ENCODE data around the gene VAV3. TPM values are rescaled to one million over a fixed set of nuclear protein-coding genes. Genes with fewer than 3 reads are reported as not detected.
A peak's percentile ranks its signal among the peaks of the same experiment; 100 is the strongest.
"Not testable (repeated sequence)": the region's sequence is repeated elsewhere in the genome, so short reads cannot be mapped to it uniquely, and the experiment has no call there.

VAV3 gene
- total RNA-seq, 2 experiments from 2014 or later, result 2.3 to 8.3 TPM

GRCh38 chr1:107851418-107851817 lies 113.6 kb downstream of the VAV3 start:
- no TSS peak for BruUV-seq (replicated peaks)
- POLR2A ChIA-PET, result interaction anchor here (0.7 to 1.3 kb wide), 10 partner anchors 8 to 1174 kb away, joined by 3 to 6 read pairs (median 4); no protein-coding TSS in a partner anchor
- Histone ChIP-seq H3K79me2 (ENCODE audit: insufficient read depth, low read depth, low read length) (no peaks in the 10 kb centered on the region), H3K36me3 (ENCODE audit: insufficient read depth, low read length) (no peaks in the 10 kb centered on the region), H3K9me2 (ENCODE audit: insufficient read depth, low read length) (no peaks in the 10 kb centered on the region), H3K4me3 (ENCODE audit: low read depth, low read length, poor library complexity, severe bottlenecking) (no peak overlapping the region), H2AFZ (ENCODE audit: low read length) (no peak overlapping the region), H3K4me1 (ENCODE audit: insufficient read depth, low read length, poor library complexity, severe bottlenecking) (peaks cover 6% of the 10 kb centered on the region), H4K20me1 (ENCODE audit: insufficient read depth, low read length) (no peaks in the 10 kb centered on the region), H3K27ac (ENCODE audit: low read depth, low read length, poor library complexity, severe bottlenecking) (no peak overlapping the region), H3K9me3 (ENCODE audit: low read length) (no peaks in the 10 kb centered on the region), H3K4me2 (ENCODE audit: low read length) (no peak overlapping the region)
- no peak for DNase-seq (ENCODE audit: low spot score)
- CTCF ChIA-PET (ENCODE audit: unreplicated experiment), result no interaction called here
- TF ChIP-seq CTCF (conservative IDR thresholded peaks at IDR 0.05; ENCODE audit: low read length) (no peak), EZH2phosphoT487 (IDR thresholded peaks at IDR 0.05; ENCODE audit: borderline replicate concordance, low read depth, low read length) (no peak)
- intact Hi-C loops (cut with micrococcal nuclease; ENCODE audit: unreplicated experiment), result loop anchor here (2.0 kb wide), 1 partner anchor 17 kb away; no protein-coding TSS in a partner anchor

GRCh38 chr1:107844541-107845194 lies 120.3 kb downstream of the VAV3 start:
- Histone ChIP-seq H3K4me2 (ENCODE audit: low read length) (peak overlapping the region; percentile 62), H2AFZ (ENCODE audit: low read length) (peak overlapping the region; percentile 93), H3K27ac (ENCODE audit: low read depth, low read length, poor library complexity, severe bottlenecking) (peak overlapping the region; percentile 16), H3K4me1 (ENCODE audit: insufficient read depth, low read length, poor library complexity, severe bottlenecking) (peaks cover 49% of the 10 kb centered on the region), H3K4me3 (ENCODE audit: low read depth, low read length, poor library complexity, severe bottlenecking) (peak overlapping the region; percentile 43)
- not testable (repeated sequence) for H3K79me2 ChIP-seq (ENCODE audit: insufficient read depth, low read depth, low read length); BruUV-seq (replicated peaks); H3K36me3 ChIP-seq (ENCODE audit: insufficient read depth, low read length); H4K20me1 ChIP-seq (ENCODE audit: insufficient read depth, low read length); H3K9me3 ChIP-seq (ENCODE audit: low read length); H3K9me2 ChIP-seq (ENCODE audit: insufficient read depth, low read length)
- POLR2A ChIA-PET, result interaction anchor here (0.6 to 5.1 kb wide), 11 partner anchors 12 to 279 kb away, joined by 3 to 44 read pairs (median 3); no protein-coding TSS in a partner anchor
- DNase-seq (ENCODE audit: low spot score), result peak; percentile 64
- intact Hi-C loops (cut with micrococcal nuclease; ENCODE audit: unreplicated experiment), result loop anchor here (5.0 kb wide), 4 partner anchors 33 to 57 kb away; no protein-coding TSS in a partner anchor
- CTCF ChIA-PET (ENCODE audit: unreplicated experiment), result interaction anchor here (1.1 to 1.3 kb wide), 3 partner anchors 27 to 57 kb away, joined by 3 to 4 read pairs (median 3); no protein-coding TSS in a partner anchor

- BruUV-seq (replicated peaks), result no TSS peak
- H3K27ac ChIP-seq (ENCODE audit: low read depth, low read length, poor library complexity, severe bottlenecking), result no peak overlapping the region
Measured at GRCh38 chr1:107843989-107844388, 121.0 kb downstream of the VAV3 start.

More at GRCh38 chr1:107843989-107844388, 121.0 kb downstream of the VAV3 start:
- H3K79me2 ChIP-seq (ENCODE audit: insufficient read depth, low read depth, low read length), result no peaks in the 10 kb centered on the region
- peak overlapping the region; percentile 62 for H3K4me2 ChIP-seq (ENCODE audit: low read length)
- no peaks in the 10 kb centered on the region for H3K9me2 ChIP-seq (ENCODE audit: insufficient read depth, low read length)
- peaks cover 4% of the 10 kb centered on the region; the same call in 1 of the 2 replicates for H3K9me3 ChIP-seq (ENCODE audit: low read length)
- no peak for DNase-seq (ENCODE audit: low spot score)
- intact Hi-C loops (cut with micrococcal nuclease; ENCODE audit: unreplicated experiment), result loop anchor here (5.0 kb wide), 4 partner anchors 33 to 57 kb away; no protein-coding TSS in a partner anchor
- H3K36me3 ChIP-seq (ENCODE audit: insufficient read depth, low read length), result no peaks in the 10 kb centered on the region
- peaks cover 49% of the 10 kb centered on the region for H3K4me1 ChIP-seq (ENCODE audit: insufficient read depth, low read length, poor library complexity, severe bottlenecking)
- peak overlapping the region; percentile 93 for H2AFZ ChIP-seq (ENCODE audit: low read length)
- POLR2A ChIA-PET, result interaction anchor here (0.6 to 5.1 kb wide), 10 partner anchors 12 to 1448 kb away, joined by 3 to 44 read pairs (median 4); no protein-coding TSS in a partner anchor
- CTCF ChIA-PET (ENCODE audit: unreplicated experiment), result interaction anchor here (1.1 to 1.3 kb wide), 3 partner anchors 27 to 56 kb away, joined by 3 to 4 read pairs (median 3); no protein-coding TSS in a partner anchor
- no peak for TF ChIP-seq CTCF (conservative IDR thresholded peaks at IDR 0.05; ENCODE audit: low read length)
- no peak for TF ChIP-seq EZH2phosphoT487 (IDR thresholded peaks at IDR 0.05; ENCODE audit: borderline replicate concordance, low read depth, low read length)
- H4K20me1 ChIP-seq (ENCODE audit: insufficient read depth, low read length), result no peaks in the 10 kb centered on the region
- H3K4me3 ChIP-seq (ENCODE audit: low read depth, low read length, poor library complexity, severe bottlenecking), result peak overlapping the region; percentile 43

Measured in OCI-LY7 (cell line).